Epithelial cell of proximal tubule (primary cell): ENCODE measurements around the gene CCDC149. TPM values are rescaled to one million over a fixed set of nuclear protein-coding genes. Genes with fewer than 3 reads are reported as not detected.

Source experiments
- DNase-seq: peaks from one replicate; pipeline ENCODE4 v3.0.0-alpha.2; 2011; ENCODE audit warnings: low read depth
- H3K4me3 ChIP-seq: 2 replicates; pipeline ENCODE4 v1.5.1; 2011; ENCODE audit warnings: low read depth, mild to moderate bottlenecking, low read length
- CTCF ChIP-seq: conservative IDR thresholded peaks from 2 replicates; pipeline ENCODE4 v1.5.1; 2012; ENCODE audit warnings: low read depth, mild to moderate bottlenecking, low read length
- total RNA-seq: library from RNA; depleted of rRNA; stranded (reverse); fragments of >200 nt; gene quantifications from 2 replicates; pipeline ENCODE4 v1.2.3, GENCODE V29; 2015

Gene CCDC149
- total RNA-seq, 1 donor from 2014 or later = 2.8 TPM

GRCh38 chr4:24876431-24876830 is 36.4 kb downstream of the CCDC149 start:
- no peak for DNase-seq
- no peak for TF ChIP-seq CTCF

DNA sequence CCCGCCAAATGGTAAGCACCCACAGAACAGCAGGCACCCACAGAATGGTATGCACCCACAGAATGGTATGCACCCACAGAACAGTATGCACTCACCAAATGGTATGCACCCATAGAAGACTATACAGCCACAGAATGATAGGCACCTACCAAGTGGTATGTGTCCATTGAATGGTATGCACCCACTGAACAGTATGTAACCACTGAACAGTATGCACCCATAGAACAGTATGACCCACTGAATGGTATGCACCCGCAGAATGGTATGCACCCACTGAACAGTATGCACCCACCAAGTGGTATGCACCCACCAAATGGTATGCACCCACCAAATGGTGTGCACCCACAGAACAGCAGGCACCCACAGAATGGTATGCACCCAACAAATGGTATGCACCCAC is 40.1 kb downstream of the CCDC149 start:
- no peak for TF ChIP-seq CTCF
- no peak overlapping the region for H3K4me3 ChIP-seq
- DNase-seq = no peak

More at GRCh38 chr4:24876431-24876830, 36.4 kb downstream of the CCDC149 start:
- no peak overlapping the region for H3K4me3 ChIP-seq

- no peak overlapping the region for H3K4me3 ChIP-seq
- TF ChIP-seq CTCF = no peak
- no peak for DNase-seq
These were observed 41.6 kb downstream of the CCDC149 start for GRCh38 chr4:24871210-24871609.

DNA sequence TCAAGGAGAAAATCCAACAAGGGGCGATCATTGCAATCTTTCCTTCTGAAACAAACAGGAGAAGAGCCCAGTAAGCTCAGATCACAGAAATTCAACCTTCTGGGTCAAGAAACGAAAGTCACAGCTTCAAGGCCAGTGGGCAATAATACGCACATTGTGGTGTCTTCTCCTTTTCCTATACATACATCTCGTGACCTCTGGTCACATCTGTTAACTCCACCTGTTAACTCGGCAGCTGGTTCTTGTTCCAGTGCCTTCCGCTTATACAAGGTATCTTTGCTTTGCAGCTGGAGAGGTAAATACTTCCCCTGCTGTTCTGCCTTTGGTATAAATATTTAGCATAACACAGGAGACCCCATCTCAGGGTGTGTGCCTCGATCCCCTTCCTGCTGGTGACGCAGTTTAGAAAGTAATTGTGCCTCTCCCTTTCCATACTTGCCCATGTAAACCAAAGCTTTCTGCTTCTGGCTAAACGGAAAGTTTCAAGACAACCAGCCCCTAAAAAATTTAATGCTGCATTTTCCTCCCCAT is 45.0 kb downstream of the CCDC149 start:
- TF ChIP-seq CTCF = no peak
- H3K4me3 ChIP-seq = no peak overlapping the region
- DNase-seq = no peak

DNA sequence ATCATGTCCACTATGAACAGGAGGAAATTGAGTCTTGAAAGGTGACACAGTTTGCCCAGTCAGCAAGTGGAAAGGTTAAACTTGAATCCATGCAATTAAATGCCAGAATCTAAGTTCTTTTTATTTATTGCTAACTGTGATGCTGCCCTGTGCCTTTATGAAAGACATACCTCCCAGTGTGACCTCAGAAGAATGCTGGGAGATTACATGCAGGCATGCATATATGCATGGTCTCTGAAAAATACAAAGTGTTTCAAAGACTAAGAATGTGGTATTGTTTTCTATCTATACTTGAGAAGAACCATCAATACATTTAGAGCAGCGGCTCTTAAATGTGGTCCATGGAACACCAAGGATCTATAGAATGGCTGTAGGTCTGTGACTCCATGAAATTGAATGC is 45.6 kb downstream of the CCDC149 start:
- no peak for DNase-seq
- TF ChIP-seq CTCF = no peak
- no peak overlapping the region for H3K4me3 ChIP-seq

GRCh38 chr4:24865401-24865800 is 47.4 kb downstream of the CCDC149 start:
- DNase-seq = no peak
- H3K4me3 ChIP-seq = no peak overlapping the region
- no peak for TF ChIP-seq CTCF

DNA sequence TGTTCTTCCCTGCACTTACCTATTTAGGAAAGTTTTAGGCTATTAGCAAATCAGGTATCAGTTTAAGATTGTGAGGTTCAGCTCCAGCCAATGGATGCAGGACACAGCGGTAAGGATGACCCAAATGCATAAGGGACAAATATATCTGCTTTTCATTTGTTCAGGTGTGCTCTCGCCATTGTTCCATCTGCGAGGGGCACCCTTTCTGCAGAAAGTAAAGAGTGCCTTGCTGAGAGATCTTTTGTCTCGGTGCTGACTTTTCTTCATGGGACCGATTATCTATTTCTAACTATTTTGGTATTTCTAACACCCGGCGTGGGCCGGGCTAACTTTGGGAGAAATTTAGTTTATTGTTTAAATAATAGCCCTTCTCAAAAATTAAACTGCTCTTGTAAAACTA is 49.0 kb downstream of the CCDC149 start:
- no peak for TF ChIP-seq CTCF
- H3K4me3 ChIP-seq = no peak overlapping the region
- DNase-seq = no peak
